C4-2B (cell line): Measurements from ENCODE around the gene TRMT10C.
"Not testable (repeated sequence)": the region's sequence is repeated elsewhere in the genome, so short reads cannot be mapped to it uniquely, and the experiment has no call there.

ENCODE experiments used
- H3K27ac ChIP-seq: fragments of 450-650 bp; 2 replicates; pipeline ENCODE4 v1.5.1; 2017
- CTCF ChIP-seq: fragments of 450-650 bp; conservative IDR thresholded peaks from 2 replicates; pipeline ENCODE4 v1.5.1; 2017; ENCODE audit warnings: mild to moderate bottlenecking
- ZFX ChIP-seq: fragments of 450-650 bp; IDR thresholded peaks from 2 replicates; pipeline ENCODE4 v1.6.1; 2017

The TRMT10C gene

GRCh38 chr3:101588616-101589015 lies 26.9 kb downstream of the TRMT10C start:
- H3K27ac ChIP-seq = no peak overlapping the region
- no peak for TF ChIP-seq CTCF
- TF ChIP-seq ZFX = no peak

GRCh38 chr3:101591071-101591470 lies 29.4 kb downstream of the TRMT10C start:
- H3K27ac ChIP-seq = no peak overlapping the region
- TF ChIP-seq CTCF = no peak
- no peak for TF ChIP-seq ZFX

GRCh38 chr3:101602731-101603130 lies 41.1 kb downstream of the TRMT10C start:
- H3K27ac ChIP-seq = no peak overlapping the region
- TF ChIP-seq ZFX = no peak
- no peak for TF ChIP-seq CTCF

- H3K27ac ChIP-seq = no peak overlapping the region
- TF ChIP-seq ZFX (no peak), CTCF (no peak)
Observed at GRCh38 chr3:101603184-101603583, 41.5 kb downstream of the TRMT10C start.

GRCh38 chr3:101605398-101605797 lies 43.7 kb downstream of the TRMT10C start:
- not testable (repeated sequence) for H3K27ac ChIP-seq

- H3K27ac ChIP-seq = no peak overlapping the region
- no peak for TF ChIP-seq ZFX
- no peak for TF ChIP-seq CTCF
Observed at GRCh38 chr3:101611023-101611422, 49.4 kb downstream of the TRMT10C start.

GRCh38 chr3:101613014-101613413 lies 51.3 kb downstream of the TRMT10C start:
- not testable (repeated sequence) for H3K27ac ChIP-seq

- H3K27ac ChIP-seq = no peak overlapping the region
- TF ChIP-seq ZFX = no peak
- no peak for TF ChIP-seq CTCF
Observed at GRCh38 chr3:101615525-101615924, 53.9 kb downstream of the TRMT10C start.
